ENCODE results near the gene CRTC1. TPM values are rescaled to one million over a fixed set of nuclear protein-coding genes. Genes with fewer than 3 reads are reported as not detected.

The CRTC1 gene
- total and polyA plus RNA-seq, 4 donors = 1.5 to 3.5 (median 1.9) TPM

GRCh38 chr19:18788529-18789421 is 105.3 kb downstream of the CRTC1 start:
- H3K9me3 ChIP-seq (ENCODE audit: control insufficient read depth in 4 of 4, low read length in 3 of 4) = no peaks in the 10 kb centered on the region
- no peak overlapping the region for H3K27ac ChIP-seq (ENCODE audit: low read depth in 1 of 2, low read length in 2 of 2)
- H3K27me3 ChIP-seq (ENCODE audit: control insufficient read depth in 4 of 4, insufficient read depth in 4 of 4, low read length in 3 of 4) = peaks cover 0 to 12% (median 6%) of the 10 kb centered on the region in 4 donors
- no peak overlapping the region for H3K4me3 ChIP-seq (ENCODE audit: low read depth in 1 of 3, low read length in 3 of 3)
- WGBS = 7% methylated on average over 68 of the region's 68 CpGs
- DNase-seq (ENCODE audit: low spot score) = no peak
- no peak overlapping the region for H3K9ac ChIP-seq (ENCODE audit: low read depth in 1 of 2, low read length in 2 of 2)
- H3K4me1 ChIP-seq (ENCODE audit: control insufficient read depth in 4 of 4, insufficient read depth in 4 of 4, low read length in 3 of 4) = peaks cover 0 to 21% (median 4%) of the 10 kb centered on the region in 4 donors
- no peak for TF ChIP-seq HNF4A (conservative IDR thresholded peaks at IDR 0.05)
- no peaks in the 10 kb centered on the region for H3K36me3 ChIP-seq (ENCODE audit: control insufficient read depth in 4 of 4, insufficient read depth in 3 of 4, low read depth in 1 of 4, low read length in 3 of 4)

GRCh38 chr19:18789422-18789869 is 106.0 kb downstream of the CRTC1 start:
- no peaks in the 10 kb centered on the region for H3K9me3 ChIP-seq (ENCODE audit: control insufficient read depth in 4 of 4, low read length in 3 of 4)
- H3K27ac ChIP-seq (ENCODE audit: low read depth in 1 of 2, low read length in 2 of 2) = no peak overlapping the region
- H3K9ac ChIP-seq (ENCODE audit: low read depth in 1 of 2, low read length in 2 of 2) = no peak overlapping the region
- no peak for DNase-seq (ENCODE audit: low spot score)
- peaks cover 0 to 12% (median 6%) of the 10 kb centered on the region in 4 donors for H3K27me3 ChIP-seq (ENCODE audit: control insufficient read depth in 4 of 4, insufficient read depth in 4 of 4, low read length in 3 of 4)
- peaks cover 0 to 21% (median 4%) of the 10 kb centered on the region in 4 donors for H3K4me1 ChIP-seq (ENCODE audit: control insufficient read depth in 4 of 4, insufficient read depth in 4 of 4, low read length in 3 of 4)
- TF ChIP-seq CTCF (IDR thresholded peaks at IDR 0.05; ENCODE audit: low read depth, low read length, missing input control) = no peak
- no peak for TF ChIP-seq GABPA (IDR thresholded peaks at IDR 0.05 in 1 of 2, conservative IDR thresholded peaks at IDR 0.05 in 1 of 2)
- no peak for TF ChIP-seq ATF3 (IDR thresholded peaks at IDR 0.05)
- TF ChIP-seq RAD21 (IDR thresholded peaks at IDR 0.05) = no peak
- no peak for TF ChIP-seq RXRA (IDR thresholded peaks at IDR 0.05)
- TF ChIP-seq ZBTB33 (IDR thresholded peaks at IDR 0.05) = no peak
- TF ChIP-seq MAX (IDR thresholded peaks at IDR 0.05) = no peak
- TF ChIP-seq SP1 (IDR thresholded peaks at IDR 0.05) = no peak
- TF ChIP-seq HNF4A (conservative IDR thresholded peaks at IDR 0.05) = no peak
- no peak for TF ChIP-seq FOXA1 (IDR thresholded peaks at IDR 0.05)
- TF ChIP-seq FOXA2 (IDR thresholded peaks at IDR 0.05) = no peak
- TF ChIP-seq JUND (IDR thresholded peaks at IDR 0.05) = no peak
- no peak for TF ChIP-seq NR2F2 (IDR thresholded peaks at IDR 0.05)
- no peak for TF ChIP-seq REST (IDR thresholded peaks at IDR 0.05)
- H3K36me3 ChIP-seq (ENCODE audit: control insufficient read depth in 4 of 4, insufficient read depth in 3 of 4, low read depth in 1 of 4, low read length in 3 of 4) = no peaks in the 10 kb centered on the region
- WGBS = 4% methylated on average over 38 of the region's 38 CpGs
- no peak overlapping the region for H3K4me3 ChIP-seq (ENCODE audit: low read depth in 1 of 3, low read length in 3 of 3)

Data from liver (tissue), 9 donors.